GM23338 (cell line): ENCODE results near the gene MCAM. TPM values are rescaled to one million over a fixed set of nuclear protein-coding genes. Genes with fewer than 3 reads are reported as not detected.

Experiments
- ATAC-seq: fragments of 200-7000 bp; cut with Tn5 transposase; 3 replicates; pipeline ENCODE4 v1.9.1; 2020
- DNase-seq: peaks from one replicate; pipeline ENCODE4 v3.0.0-alpha.2; 2015; ENCODE audit warnings: low spot score
- H2AFZ ChIP-seq: fragments of 200-600 bp; sonication (generic); 2 replicates; pipeline ENCODE4 v1.8.0; 2016; ENCODE audit warnings: antibody characterized with exemption, mild to moderate bottlenecking, moderate library complexity
- H3F3A ChIP-seq: fragments of 200-600 bp; sonication (generic); replicated peaks from 2 replicates; pipeline ENCODE4 v1.8.0; 2017; ENCODE audit warnings: antibody characterized with exemption, mixed run types, low read depth
- H3K27ac ChIP-seq: fragments of 200-600 bp; sonication (generic); 2 replicates; pipeline ENCODE4 v1.6.1; 2016; ENCODE audit warnings: low read depth
- H3K27me3 ChIP-seq: fragments of 200-600 bp; sonication (generic); 2 replicates; pipeline ENCODE4 v1.8.0; 2016; ENCODE audit warnings: mild to moderate bottlenecking, mixed run types, moderate library complexity; ENCODE audit not compliant: insufficient read depth
- H3K36me3 ChIP-seq: fragments of 200-600 bp; sonication (generic); 2 replicates; pipeline ENCODE4 v1.8.0; 2016; ENCODE audit warnings: mild to moderate bottlenecking; ENCODE audit not compliant: insufficient read depth
- H3K4me1 ChIP-seq: fragments of 200-600 bp; sonication (generic); 2 replicates; pipeline ENCODE4 v1.8.0; 2016; ENCODE audit warnings: mild to moderate bottlenecking, moderate library complexity; ENCODE audit not compliant: insufficient read depth
- H3K4me2 ChIP-seq: fragments of 200-600 bp; sonication (generic); 2 replicates; pipeline ENCODE4 v1.7.1; 2017; ENCODE audit warnings: mixed run types
- H3K4me3 ChIP-seq: fragments of 200-600 bp; sonication (generic); 2 replicates; pipeline ENCODE4 v1.6.1; 2016; ENCODE audit warnings: mixed run types
- H3K79me2 ChIP-seq: fragments of 200-600 bp; sonication (generic); replicated peaks from 2 replicates; pipeline ENCODE4 v1.8.0; 2017; ENCODE audit warnings: mild to moderate bottlenecking; ENCODE audit not compliant: insufficient read depth
- H3K9me2 ChIP-seq: fragments of 200-600 bp; sonication (generic); 2 replicates; pipeline ENCODE4 v1.8.0; 2017; ENCODE audit not compliant: insufficient read depth
- H4K20me1 ChIP-seq: fragments of 200-600 bp; sonication (generic); replicated peaks from 2 replicates; pipeline ENCODE4 v1.8.0; 2017; ENCODE audit warnings: mild to moderate bottlenecking; ENCODE audit not compliant: insufficient read depth
- H3K27ac Mint-ChIP-seq: 2 replicates; pipeline ENCODE4 v1.8.0; 2020; ENCODE audit warnings: inconsistent platforms, mild to moderate bottlenecking, moderate library complexity, mixed read lengths
- H3K27me3 Mint-ChIP-seq: 3 replicates; pipeline ENCODE4 v1.8.0; 2022; ENCODE audit warnings: low read depth, mild to moderate bottlenecking, moderate library complexity, mixed read lengths, inconsistent platforms; ENCODE audit not compliant: insufficient read depth, poor library complexity
- H3K36me3 Mint-ChIP-seq: 3 replicates; pipeline ENCODE4 v1.8.0; 2021; ENCODE audit warnings: low read depth, mild to moderate bottlenecking, inconsistent platforms, moderate library complexity, mixed read lengths
- H3K4me1 Mint-ChIP-seq: 3 replicates; pipeline ENCODE4 v1.8.0; 2020; ENCODE audit warnings: mild to moderate bottlenecking, inconsistent platforms, mixed read lengths
- H3K4me3 Mint-ChIP-seq: 3 replicates; pipeline ENCODE4 v1.8.0; 2021; ENCODE audit warnings: moderate library complexity, mild to moderate bottlenecking, inconsistent platforms, mixed read lengths
- H3K9me3 Mint-ChIP-seq: 3 replicates; pipeline ENCODE4 v1.8.0; 2020; ENCODE audit warnings: moderate library complexity, mild to moderate bottlenecking, inconsistent platforms, mixed read lengths
- EZH2 ChIP-seq: fragments of 200-600 bp; sonication (generic); IDR thresholded peaks from one replicate; pipeline ENCODE4 v1.8.0; 2017; ENCODE audit warnings: antibody characterized with exemption, mild to moderate bottlenecking, low read depth; ENCODE audit not compliant: unreplicated experiment
- EZH2phosphoT487 ChIP-seq: fragments of 200-600 bp; sonication (generic); IDR thresholded peaks from one replicate; pipeline ENCODE4 v1.8.1; 2018; ENCODE audit warnings: antibody characterized with exemption; ENCODE audit not compliant: unreplicated experiment
- JUNB ChIP-seq: IDR thresholded peaks from one replicate; pipeline ENCODE4 v1.6.1; 2016; ENCODE audit warnings: antibody characterized with exemption; ENCODE audit not compliant: unreplicated experiment
- NANOG ChIP-seq: IDR thresholded peaks from 2 replicates; pipeline ENCODE4 v1.6.1; 2016; ENCODE audit warnings: antibody characterized with exemption, borderline replicate concordance
- STAT1 ChIP-seq: IDR thresholded peaks from one replicate; pipeline ENCODE4 v1.6.1; 2016; ENCODE audit warnings: antibody characterized with exemption; ENCODE audit not compliant: unreplicated experiment
- ZNF114 ChIP-seq: fragments of 250-450 bp; sonication (Bioruptor Pico); IDR thresholded peaks from 2 replicates; pipeline ENCODE4 v1.5.0; 2020; ENCODE audit warnings: mild to moderate bottlenecking, moderate library complexity
- ZNF331 ChIP-seq: fragments of 250-450 bp; sonication (Bioruptor Pico); IDR thresholded peaks from 2 replicates; pipeline ENCODE4 v1.5.0; 2020; ENCODE audit warnings: low read depth, mild to moderate bottlenecking, moderate library complexity
- polyA plus RNA-seq: library from polyadenylated mRNA; unstranded; fragments of >200 nt; fragmentation: Nextera tagmentation; extraction: Ambion mirVana; gene quantifications from 2 replicates; pipeline ENCODE4 v1.2.1, GENCODE V29; 2016
- total RNA-seq: library from RNA; depleted of rRNA; stranded (reverse); fragments of >200 nt; shearing (Covaris generic); gene quantifications from 2 replicates; pipeline ENCODE4 v1.2.3, GENCODE V29; 2014
- TF ChIP-seq, protein P1 (sequence below): fragments of 250-450 bp; sonication (Bioruptor Pico); IDR thresholded peaks from 2 replicates; pipeline ENCODE4 v1.5.0; 2020; ENCODE audit warnings: mild to moderate bottlenecking, moderate library complexity
- TF ChIP-seq, protein P2 (sequence below): IDR thresholded peaks from 2 replicates; pipeline ENCODE4 v1.6.1; 2016; ENCODE audit warnings: antibody characterized with exemption

MCAM gene
- total and polyA plus RNA-seq, 2 experiments from 2014 or later: 8.9 to 79.5 TPM

DNA sequence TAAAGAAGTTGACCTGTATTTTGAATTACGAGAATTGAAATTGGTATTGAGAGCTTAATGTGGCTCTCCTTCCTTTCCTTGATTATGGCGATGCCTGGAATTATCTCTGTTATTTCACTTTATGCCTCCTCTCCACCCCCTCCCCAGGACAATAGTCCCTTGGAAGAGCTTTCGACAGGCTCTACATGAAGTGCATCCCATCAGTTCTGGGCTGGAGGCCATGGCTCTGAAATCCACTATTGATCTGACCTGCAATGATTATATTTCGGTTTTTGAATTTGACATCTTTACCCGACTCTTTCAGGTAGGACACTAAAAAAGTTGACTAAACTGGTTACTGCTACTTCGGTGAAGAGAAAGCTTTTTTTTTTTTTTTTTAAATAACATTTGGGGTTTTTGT, 43.2 kb downstream of the MCAM start:
- Histone ChIP-seq H3K27ac (no peak overlapping the region), H3K36me3 (peaks cover 44% of the 10 kb centered on the region; the same call in 1 of the 2 replicates), H4K20me1 (peaks cover 21% of the 10 kb centered on the region), H3K27me3 (no peaks in the 10 kb centered on the region), H3K4me3 (no peak overlapping the region), H3K4me1 (no peaks in the 10 kb centered on the region), H3K4me2 (no peak overlapping the region), H3K9me2 (no peaks in the 10 kb centered on the region), H3F3A (no peaks in the 10 kb centered on the region; the same call in 1 of the 2 replicates), H3K79me2 (peaks cover 45% of the 10 kb centered on the region), H2AFZ (no peak overlapping the region)
- Mint-ChIP-seq H3K36me3 (peaks cover 50% of the 10 kb centered on the region), H3K4me3 (no peak overlapping the region), H3K27ac (no peak overlapping the region), H3K27me3 (peaks cover 2% of the 10 kb centered on the region), H3K4me1 (no peaks in the 10 kb centered on the region), H3K9me3 (no peaks in the 10 kb centered on the region)
- ATAC-seq (no peak), DNase-seq (no peak)
- TF ChIP-seq NANOG (no peak), ZNF114 (CRISPR knock-in tag) (no peak), EZH2phosphoT487 (no peak), STAT1 (no peak), ZNF331 (no peak), EZH2 (no peak), JUNB (no peak)
- TF ChIP-seq, protein P1, sequence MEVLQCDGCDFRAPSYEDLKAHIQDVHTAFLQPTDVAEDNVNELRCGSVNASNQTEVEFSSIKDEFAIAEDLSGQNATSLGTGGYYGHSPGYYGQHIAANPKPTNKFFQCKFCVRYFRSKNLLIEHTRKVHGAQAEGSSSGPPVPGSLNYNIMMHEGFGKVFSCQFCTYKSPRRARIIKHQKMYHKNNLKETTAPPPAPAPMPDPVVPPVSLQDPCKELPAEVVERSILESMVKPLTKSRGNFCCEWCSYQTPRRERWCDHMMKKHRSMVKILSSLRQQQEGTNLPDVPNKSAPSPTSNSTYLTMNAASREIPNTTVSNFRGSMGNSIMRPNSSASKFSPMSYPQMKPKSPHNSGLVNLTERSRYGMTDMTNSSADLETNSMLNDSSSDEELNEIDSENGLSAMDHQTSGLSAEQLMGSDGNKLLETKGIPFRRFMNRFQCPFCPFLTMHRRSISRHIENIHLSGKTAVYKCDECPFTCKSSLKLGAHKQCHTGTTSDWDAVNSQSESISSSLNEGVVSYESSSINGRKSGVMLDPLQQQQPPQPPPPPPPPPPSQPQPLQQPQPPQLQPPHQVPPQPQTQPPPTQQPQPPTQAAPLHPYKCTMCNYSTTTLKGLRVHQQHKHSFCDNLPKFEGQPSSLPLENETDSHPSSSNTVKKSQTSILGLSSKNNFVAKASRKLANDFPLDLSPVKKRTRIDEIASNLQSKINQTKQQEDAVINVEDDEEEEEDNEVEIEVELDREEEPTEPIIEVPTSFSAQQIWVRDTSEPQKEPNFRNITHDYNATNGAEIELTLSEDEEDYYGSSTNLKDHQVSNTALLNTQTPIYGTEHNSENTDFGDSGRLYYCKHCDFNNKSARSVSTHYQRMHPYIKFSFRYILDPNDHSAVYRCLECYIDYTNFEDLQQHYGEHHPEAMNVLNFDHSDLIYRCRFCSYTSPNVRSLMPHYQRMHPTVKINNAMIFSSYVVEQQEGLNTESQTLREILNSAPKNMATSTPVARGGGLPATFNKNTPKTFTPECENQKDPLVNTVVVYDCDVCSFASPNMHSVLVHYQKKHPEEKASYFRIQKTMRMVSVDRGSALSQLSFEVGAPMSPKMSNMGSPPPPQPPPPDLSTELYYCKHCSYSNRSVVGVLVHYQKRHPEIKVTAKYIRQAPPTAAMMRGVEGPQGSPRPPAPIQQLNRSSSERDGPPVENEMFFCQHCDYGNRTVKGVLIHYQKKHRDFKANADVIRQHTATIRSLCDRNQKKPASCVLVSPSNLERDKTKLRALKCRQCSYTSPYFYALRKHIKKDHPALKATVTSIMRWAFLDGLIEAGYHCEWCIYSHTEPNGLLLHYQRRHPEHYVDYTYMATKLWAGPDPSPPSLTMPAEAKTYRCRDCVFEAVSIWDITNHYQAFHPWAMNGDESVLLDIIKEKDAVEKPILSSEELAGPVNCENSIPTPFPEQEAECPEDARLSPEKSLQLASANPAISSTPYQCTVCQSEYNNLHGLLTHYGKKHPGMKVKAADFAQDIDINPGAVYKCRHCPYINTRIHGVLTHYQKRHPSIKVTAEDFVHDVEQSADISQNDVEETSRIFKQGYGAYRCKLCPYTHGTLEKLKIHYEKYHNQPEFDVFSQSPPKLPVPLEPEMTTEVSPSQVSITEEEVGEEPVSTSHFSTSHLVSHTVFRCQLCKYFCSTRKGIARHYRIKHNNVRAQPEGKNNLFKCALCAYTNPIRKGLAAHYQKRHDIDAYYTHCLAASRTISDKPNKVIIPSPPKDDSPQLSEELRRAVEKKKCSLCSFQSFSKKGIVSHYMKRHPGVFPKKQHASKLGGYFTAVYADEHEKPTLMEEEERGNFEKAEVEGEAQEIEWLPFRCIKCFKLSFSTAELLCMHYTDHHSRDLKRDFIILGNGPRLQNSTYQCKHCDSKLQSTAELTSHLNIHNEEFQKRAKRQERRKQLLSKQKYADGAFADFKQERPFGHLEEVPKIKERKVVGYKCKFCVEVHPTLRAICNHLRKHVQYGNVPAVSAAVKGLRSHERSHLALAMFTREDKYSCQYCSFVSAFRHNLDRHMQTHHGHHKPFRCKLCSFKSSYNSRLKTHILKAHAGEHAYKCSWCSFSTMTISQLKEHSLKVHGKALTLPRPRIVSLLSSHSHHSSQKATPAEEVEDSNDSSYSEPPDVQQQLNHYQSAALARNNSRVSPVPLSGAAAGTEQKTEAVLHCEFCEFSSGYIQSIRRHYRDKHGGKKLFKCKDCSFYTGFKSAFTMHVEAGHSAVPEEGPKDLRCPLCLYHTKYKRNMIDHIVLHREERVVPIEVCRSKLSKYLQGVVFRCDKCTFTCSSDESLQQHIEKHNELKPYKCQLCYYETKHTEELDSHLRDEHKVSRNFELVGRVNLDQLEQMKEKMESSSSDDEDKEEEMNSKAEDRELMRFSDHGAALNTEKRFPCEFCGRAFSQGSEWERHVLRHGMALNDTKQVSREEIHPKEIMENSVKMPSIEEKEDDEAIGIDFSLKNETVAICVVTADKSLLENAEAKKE (CRISPR knock-in tag): no peak
- TF ChIP-seq, protein P2, sequence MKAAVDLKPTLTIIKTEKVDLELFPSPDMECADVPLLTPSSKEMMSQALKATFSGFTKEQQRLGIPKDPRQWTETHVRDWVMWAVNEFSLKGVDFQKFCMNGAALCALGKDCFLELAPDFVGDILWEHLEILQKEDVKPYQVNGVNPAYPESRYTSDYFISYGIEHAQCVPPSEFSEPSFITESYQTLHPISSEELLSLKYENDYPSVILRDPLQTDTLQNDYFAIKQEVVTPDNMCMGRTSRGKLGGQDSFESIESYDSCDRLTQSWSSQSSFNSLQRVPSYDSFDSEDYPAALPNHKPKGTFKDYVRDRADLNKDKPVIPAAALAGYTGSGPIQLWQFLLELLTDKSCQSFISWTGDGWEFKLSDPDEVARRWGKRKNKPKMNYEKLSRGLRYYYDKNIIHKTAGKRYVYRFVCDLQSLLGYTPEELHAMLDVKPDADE: no peak
